TTC549 (cell line): Measurements from ENCODE around the gene HDDC2.

Experiments used
- FAIRE-seq: peaks from 2 replicates; lab custom pipeline; 2012; peaks lifted over from hg19 to GRCh38; lab: Jason Lieb, UNC

Gene HDDC2

GRCh38 chr6:125233202-125233601, 68.6 kb downstream of the HDDC2 start:
- no peak for FAIRE-seq

GRCh38 chr6:125232466-125232865, 69.3 kb downstream of the HDDC2 start:
- no peak for FAIRE-seq

GRCh38 chr6:125231574-125232343, 70.0 kb downstream of the HDDC2 start:
- no peak for FAIRE-seq

GRCh38 chr6:125231133-125231532, 70.6 kb downstream of the HDDC2 start:
- no peak for FAIRE-seq

- no peak for FAIRE-seq
Observed at GRCh38 chr6:125230674-125231073, 71.1 kb downstream of the HDDC2 start.

- no peak for FAIRE-seq
Observed at GRCh38 chr6:125228981-125229479, 72.7 kb downstream of the HDDC2 start.

GRCh38 chr6:125227244-125227643, 74.5 kb downstream of the HDDC2 start:
- FAIRE-seq = no peak
